AG20443 (cell line): ENCODE results near the gene TGFB1I1.
"Not testable (repeated sequence)": the region's sequence is repeated elsewhere in the genome, so short reads cannot be mapped to it uniquely, and the experiment has no call there.

ENCODE experiments used
- DNase-seq: peaks from one replicate; pipeline ENCODE4 v3.0.0; 2012; ENCODE audit warnings: low spot score, mixed read lengths

The TGFB1I1 gene

GRCh38 chr16:31517800-31518402, 45.9 kb downstream of the TGFB1I1 start:
- no peak for DNase-seq

- DNase-seq, result no peak
These were observed 47.9 kb downstream of the TGFB1I1 start for GRCh38 chr16:31519759-31520431.

- DNase-seq, result no peak
These were observed 49.4 kb downstream of the TGFB1I1 start for GRCh38 chr16:31521368-31521767.

- no peak for DNase-seq
These were observed 50.1 kb downstream of the TGFB1I1 start for GRCh38 chr16:31522071-31522470.

- not testable (repeated sequence) for DNase-seq
These were observed 51.8 kb downstream of the TGFB1I1 start for GRCh38 chr16:31523768-31524167.

- DNase-seq, result no peak
These were observed 53.2 kb downstream of the TGFB1I1 start for GRCh38 chr16:31525113-31525512.
